Measurements from ENCODE around the gene NYAP2.

The NYAP2 gene

DNA sequence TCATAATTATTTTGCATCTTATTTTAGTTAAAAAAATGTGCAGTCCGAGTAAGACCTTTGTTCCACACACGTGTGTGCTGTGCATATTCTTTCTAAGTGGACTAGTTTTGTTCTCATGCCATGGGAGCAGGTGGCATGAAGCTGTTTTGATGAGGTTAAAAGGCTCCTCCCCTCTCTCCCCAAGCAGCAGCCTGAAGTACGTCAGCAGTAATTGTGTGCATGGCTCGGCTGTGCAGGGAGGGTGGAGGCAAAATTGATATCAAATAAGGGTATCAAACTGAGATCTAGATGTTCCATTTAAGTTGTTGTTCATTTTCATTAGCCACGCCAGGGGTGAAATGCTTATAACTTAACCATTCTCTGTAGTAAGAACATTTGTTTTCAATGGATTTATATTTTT is at the start of gene NYAP2:
Gene NYAP2, plus strand, starts transcription at position 207 of the 400 bp plus-strand sequence. CDS start 9,171 bp downstream, outside the sequence.
- Mint-ChIP-seq H3K4me1 (no peaks in the 10 kb centered on the region), H3K27me3 (peaks cover 50% of the 10 kb centered on the region), H3K27ac (ENCODE audit: low read depth) (no peak within 1 kb of the TSS), H3K36me3 (ENCODE audit: insufficient read depth) (no peaks in the 10 kb centered on the region), H3K9me3 (no peaks in the 10 kb centered on the region), H3K4me3 (no peak within 1 kb of the TSS)
- no peak for ATAC-seq (replicated peaks; ENCODE audit: extremely low read depth, poor library complexity, severe bottlenecking)
- no peak for DNase-seq (ENCODE audit: low spot score in 2 of 2)

DNA sequence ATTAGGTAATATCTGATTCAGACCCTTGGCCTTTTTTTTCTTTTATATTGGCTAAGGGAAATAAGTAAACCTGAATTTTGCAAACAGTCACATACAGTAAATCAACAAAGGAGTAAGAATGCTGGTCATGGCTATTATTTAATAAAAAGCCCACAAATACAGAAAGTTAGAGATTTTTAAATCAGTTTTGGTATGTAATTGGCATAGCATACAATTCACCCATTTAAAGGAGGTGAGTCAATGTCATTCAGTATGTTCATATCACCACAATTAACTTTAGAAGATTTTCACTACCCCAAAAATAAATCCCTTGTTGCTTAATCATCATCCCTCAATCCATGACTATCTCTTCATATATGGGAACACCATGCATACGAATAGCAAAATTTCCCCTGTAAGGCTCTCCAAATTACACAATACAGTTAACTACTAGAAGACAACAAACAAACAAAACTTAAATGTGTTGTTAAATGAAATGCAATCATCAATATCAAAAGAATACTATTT is 45.9 kb upstream of the NYAP2 start:
- no peak for ATAC-seq (replicated peaks; ENCODE audit: extremely low read depth, poor library complexity, severe bottlenecking)
- Mint-ChIP-seq H3K36me3 (ENCODE audit: insufficient read depth) (no peaks in the 10 kb centered on the region), H3K27ac (ENCODE audit: low read depth) (no peak overlapping the region), H3K4me3 (no peak overlapping the region), H3K9me3 (no peaks in the 10 kb centered on the region), H3K4me1 (no peaks in the 10 kb centered on the region), H3K27me3 (peaks cover 47% of the 10 kb centered on the region)
- no peak for DNase-seq (ENCODE audit: low spot score in 2 of 2)

GRCh38 chr2:225354281-225354774 is 45.2 kb upstream of the NYAP2 start:
- no peak overlapping the region for H3K4me3 Mint-ChIP-seq
- H3K36me3 Mint-ChIP-seq (ENCODE audit: insufficient read depth) = no peaks in the 10 kb centered on the region
- no peaks in the 10 kb centered on the region for H3K4me1 Mint-ChIP-seq
- H3K9me3 Mint-ChIP-seq = no peaks in the 10 kb centered on the region
- ATAC-seq (replicated peaks; ENCODE audit: extremely low read depth, poor library complexity, severe bottlenecking) (no peak), DNase-seq (ENCODE audit: low spot score in 2 of 2) (no peak)
- peaks cover 47% of the 10 kb centered on the region for H3K27me3 Mint-ChIP-seq
- no peak overlapping the region for H3K27ac Mint-ChIP-seq (ENCODE audit: low read depth)

DNA sequence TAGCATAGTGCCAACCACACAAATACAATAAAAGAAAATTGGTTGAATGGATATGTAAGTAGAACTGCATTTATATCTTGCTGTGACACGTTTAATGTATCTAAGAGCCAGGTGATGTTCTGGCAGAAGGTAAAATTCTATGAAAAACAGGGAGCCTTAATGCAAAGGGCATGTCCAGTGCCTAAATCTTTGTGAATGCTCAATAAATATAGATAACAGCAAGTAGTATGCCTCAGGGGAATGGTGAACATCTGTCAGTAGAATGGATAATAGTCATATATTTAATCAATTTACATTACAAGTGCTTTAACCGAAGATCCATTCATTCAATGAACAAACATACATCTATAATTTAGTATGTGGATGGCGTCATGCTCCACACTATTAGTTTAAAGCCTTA is 43.7 kb upstream of the NYAP2 start:
- H3K9me3 Mint-ChIP-seq = no peaks in the 10 kb centered on the region
- H3K27me3 Mint-ChIP-seq = peaks cover 51% of the 10 kb centered on the region
- DNase-seq (ENCODE audit: low spot score in 2 of 2) (no peak), ATAC-seq (replicated peaks; ENCODE audit: extremely low read depth, poor library complexity, severe bottlenecking) (no peak)
- H3K4me3 Mint-ChIP-seq = no peak overlapping the region
- H3K27ac Mint-ChIP-seq (ENCODE audit: low read depth) = no peak overlapping the region
- H3K4me1 Mint-ChIP-seq = no peaks in the 10 kb centered on the region
- no peaks in the 10 kb centered on the region for H3K36me3 Mint-ChIP-seq (ENCODE audit: insufficient read depth)

DNA sequence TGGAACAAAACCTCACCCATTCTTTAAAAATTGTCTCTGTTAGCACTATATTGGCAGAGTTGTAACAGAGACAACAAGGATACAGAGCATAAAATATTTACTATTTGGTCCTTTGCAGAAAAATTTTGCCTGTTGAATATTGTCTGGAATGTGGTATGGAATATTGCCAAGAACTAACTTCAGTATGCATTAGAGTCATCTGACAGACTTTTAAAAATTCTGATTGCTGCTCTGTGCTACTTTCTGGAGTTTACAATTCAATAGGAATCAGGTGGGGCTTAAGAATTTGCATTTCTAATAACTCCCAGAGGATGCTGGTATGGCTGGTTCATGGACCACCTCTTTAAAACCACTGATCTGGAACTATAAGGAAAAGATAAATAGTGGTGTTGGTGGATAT is 32.8 kb upstream of the NYAP2 start:
- H3K4me1 Mint-ChIP-seq = no peaks in the 10 kb centered on the region
- H3K9me3 Mint-ChIP-seq = no peaks in the 10 kb centered on the region
- peaks cover 30% of the 10 kb centered on the region for H3K27me3 Mint-ChIP-seq
- H3K36me3 Mint-ChIP-seq (ENCODE audit: insufficient read depth) = no peaks in the 10 kb centered on the region
- H3K4me3 Mint-ChIP-seq = no peak overlapping the region
- no peak overlapping the region for H3K27ac Mint-ChIP-seq (ENCODE audit: low read depth)
- DNase-seq (ENCODE audit: low spot score in 2 of 2) (no peak), ATAC-seq (replicated peaks; ENCODE audit: extremely low read depth, poor library complexity, severe bottlenecking) (no peak)

DNA sequence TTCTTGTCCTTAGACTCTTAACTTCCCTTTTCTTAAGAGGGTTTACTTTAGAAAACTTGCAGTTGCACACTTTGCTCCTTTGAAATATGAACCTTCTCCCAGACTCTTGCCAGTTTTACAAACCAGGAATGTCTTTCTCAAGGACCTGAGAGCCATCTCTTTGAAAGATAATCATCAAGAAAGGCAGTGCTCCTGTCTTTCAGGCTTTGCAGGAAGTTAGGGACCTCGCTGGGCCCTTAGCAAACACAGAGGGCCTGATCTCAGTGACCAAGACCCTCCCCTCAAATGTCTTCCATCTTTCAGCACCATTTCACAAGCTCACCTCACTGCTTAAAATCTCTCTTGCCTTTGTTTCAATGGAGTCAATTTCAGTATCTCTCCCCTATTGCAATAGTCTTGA is 32.0 kb upstream of the NYAP2 start:
- Mint-ChIP-seq H3K4me3 (no peak overlapping the region), H3K27me3 (peaks cover 35% of the 10 kb centered on the region), H3K4me1 (no peaks in the 10 kb centered on the region), H3K27ac (ENCODE audit: low read depth) (no peak overlapping the region), H3K9me3 (no peaks in the 10 kb centered on the region), H3K36me3 (ENCODE audit: insufficient read depth) (no peaks in the 10 kb centered on the region)
- DNase-seq (ENCODE audit: low spot score in 2 of 2) (no peak), ATAC-seq (replicated peaks; ENCODE audit: extremely low read depth, poor library complexity, severe bottlenecking) (no peak)

DNA sequence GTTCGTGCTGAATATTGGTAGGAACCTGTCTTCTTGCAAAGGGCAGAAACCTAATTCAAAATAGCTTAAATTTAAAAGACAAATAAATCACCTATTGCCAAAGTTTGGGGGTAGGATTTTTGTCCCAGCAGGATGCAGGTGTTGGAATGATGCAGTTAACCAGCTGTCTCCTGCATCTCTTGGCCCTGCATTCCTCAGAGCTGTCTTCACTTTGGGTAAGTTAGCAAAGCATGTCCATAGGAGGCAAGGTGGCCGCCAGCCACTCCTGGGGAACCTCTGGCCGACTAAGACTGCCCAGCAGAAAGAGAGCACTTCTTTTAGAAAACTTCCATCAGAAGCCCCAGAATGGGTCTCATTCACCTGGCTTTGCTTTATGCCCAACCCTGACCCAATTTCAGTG is 20.5 kb upstream of the NYAP2 start:
- H3K27me3 Mint-ChIP-seq = peaks cover 16% of the 10 kb centered on the region
- no peaks in the 10 kb centered on the region for H3K4me1 Mint-ChIP-seq
- H3K9me3 Mint-ChIP-seq = no peaks in the 10 kb centered on the region
- no peaks in the 10 kb centered on the region for H3K36me3 Mint-ChIP-seq (ENCODE audit: insufficient read depth)
- DNase-seq (ENCODE audit: low spot score in 2 of 2) (no peak), ATAC-seq (replicated peaks; ENCODE audit: extremely low read depth, poor library complexity, severe bottlenecking) (no peak)
- no peak overlapping the region for H3K27ac Mint-ChIP-seq (ENCODE audit: low read depth)
- no peak overlapping the region for H3K4me3 Mint-ChIP-seq

- ATAC-seq (replicated peaks; ENCODE audit: extremely low read depth, poor library complexity, severe bottlenecking) = no peak
- H3K27ac Mint-ChIP-seq (ENCODE audit: low read depth) = no peak overlapping the region
- H3K4me3 Mint-ChIP-seq = no peak overlapping the region
- H3K36me3 Mint-ChIP-seq (ENCODE audit: insufficient read depth) = no peaks in the 10 kb centered on the region
- no peak for DNase-seq (ENCODE audit: low spot score in 2 of 2)
- H3K27me3 Mint-ChIP-seq = peaks cover 9% of the 10 kb centered on the region
- no peaks in the 10 kb centered on the region for H3K4me1 Mint-ChIP-seq
- H3K9me3 Mint-ChIP-seq = no peaks in the 10 kb centered on the region
Measured at GRCh38 chr2:225379856-225380255, 19.7 kb upstream of the NYAP2 start.

- H3K4me1 Mint-ChIP-seq = no peaks in the 10 kb centered on the region
- H3K27ac Mint-ChIP-seq (ENCODE audit: low read depth) = no peak overlapping the region
- H3K27me3 Mint-ChIP-seq = peaks cover 12% of the 10 kb centered on the region
- no peaks in the 10 kb centered on the region for H3K9me3 Mint-ChIP-seq
- H3K4me3 Mint-ChIP-seq = no peak overlapping the region
- DNase-seq (ENCODE audit: low spot score in 2 of 2) = no peak
- ATAC-seq (replicated peaks; ENCODE audit: extremely low read depth, poor library complexity, severe bottlenecking) = no peak
- H3K36me3 Mint-ChIP-seq (ENCODE audit: insufficient read depth) = no peaks in the 10 kb centered on the region
Measured at GRCh38 chr2:225381609-225382008, 17.9 kb upstream of the NYAP2 start.

DNA sequence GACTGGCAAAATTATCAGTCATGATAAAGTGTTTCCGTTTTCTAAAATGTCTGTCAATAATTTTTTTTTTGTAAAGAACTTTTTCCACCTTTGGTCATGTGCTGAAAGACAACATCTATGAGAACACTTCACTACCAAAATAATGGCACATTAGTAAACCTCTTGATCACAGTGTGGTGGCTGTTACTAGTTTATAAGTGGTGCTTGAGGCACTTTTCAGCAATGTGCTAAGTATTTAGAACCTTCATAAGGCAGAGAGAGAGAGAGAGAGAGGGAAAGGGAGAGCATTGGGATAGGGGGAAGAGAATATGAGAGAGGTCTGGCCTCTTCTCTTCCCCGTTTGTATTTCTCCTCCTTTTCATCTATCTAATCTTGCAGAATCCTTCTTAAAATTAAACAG is 1.1 kb upstream of the NYAP2 start:
- H3K9me3 Mint-ChIP-seq = no peaks in the 10 kb centered on the region
- H3K4me3 Mint-ChIP-seq = no peak overlapping the region
- ATAC-seq (replicated peaks; ENCODE audit: extremely low read depth, poor library complexity, severe bottlenecking) (no peak), DNase-seq (ENCODE audit: low spot score in 2 of 2) (no peak)
- no peak overlapping the region for H3K27ac Mint-ChIP-seq (ENCODE audit: low read depth)
- peaks cover 42% of the 10 kb centered on the region for H3K27me3 Mint-ChIP-seq
- no peaks in the 10 kb centered on the region for H3K4me1 Mint-ChIP-seq
- no peaks in the 10 kb centered on the region for H3K36me3 Mint-ChIP-seq (ENCODE audit: insufficient read depth)

DNA sequence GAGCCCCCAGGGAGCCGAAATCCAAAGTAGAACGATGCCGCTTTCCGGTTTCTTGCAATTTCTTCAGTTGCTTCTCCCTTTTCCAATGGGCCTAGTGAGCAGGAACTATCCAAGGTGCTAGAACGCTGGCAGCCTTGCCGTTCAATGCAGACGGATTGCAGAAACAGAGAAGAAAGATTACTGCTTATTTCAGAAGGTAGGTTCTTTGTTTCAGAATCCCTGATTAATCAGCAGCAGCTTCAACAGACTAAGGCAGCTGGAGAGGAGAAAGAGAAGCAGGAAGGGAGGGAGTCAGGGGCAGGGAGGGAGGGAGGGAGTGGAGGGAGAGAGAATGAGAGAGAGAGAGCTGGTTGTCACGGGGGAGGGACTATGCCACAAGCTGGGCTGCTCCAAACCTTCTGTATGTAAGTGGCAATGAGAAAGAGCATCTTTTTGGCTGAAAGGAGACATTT is 576 bp downstream of the NYAP2 start:
- Mint-ChIP-seq H3K27me3 (peaks cover 56% of the 10 kb centered on the region), H3K36me3 (ENCODE audit: insufficient read depth) (no peaks in the 10 kb centered on the region), H3K9me3 (no peaks in the 10 kb centered on the region), H3K4me1 (no peaks in the 10 kb centered on the region), H3K4me3 (no peak overlapping the region), H3K27ac (ENCODE audit: low read depth) (no peak overlapping the region)
- no peak for DNase-seq (ENCODE audit: low spot score in 2 of 2)
- no peak for ATAC-seq (replicated peaks; ENCODE audit: extremely low read depth, poor library complexity, severe bottlenecking)

- no peak overlapping the region for H3K27ac Mint-ChIP-seq (ENCODE audit: low read depth)
- H3K9me3 Mint-ChIP-seq = no peaks in the 10 kb centered on the region
- H3K27me3 Mint-ChIP-seq = peaks cover 63% of the 10 kb centered on the region
- ATAC-seq (replicated peaks; ENCODE audit: extremely low read depth, poor library complexity, severe bottlenecking) = no peak
- no peak for DNase-seq (ENCODE audit: low spot score in 2 of 2)
- no peaks in the 10 kb centered on the region for H3K4me1 Mint-ChIP-seq
- no peak overlapping the region for H3K4me3 Mint-ChIP-seq
- H3K36me3 Mint-ChIP-seq (ENCODE audit: insufficient read depth) = no peaks in the 10 kb centered on the region
Measured at GRCh38 chr2:225400546-225401400, 1.3 kb downstream of the NYAP2 start.

DNA sequence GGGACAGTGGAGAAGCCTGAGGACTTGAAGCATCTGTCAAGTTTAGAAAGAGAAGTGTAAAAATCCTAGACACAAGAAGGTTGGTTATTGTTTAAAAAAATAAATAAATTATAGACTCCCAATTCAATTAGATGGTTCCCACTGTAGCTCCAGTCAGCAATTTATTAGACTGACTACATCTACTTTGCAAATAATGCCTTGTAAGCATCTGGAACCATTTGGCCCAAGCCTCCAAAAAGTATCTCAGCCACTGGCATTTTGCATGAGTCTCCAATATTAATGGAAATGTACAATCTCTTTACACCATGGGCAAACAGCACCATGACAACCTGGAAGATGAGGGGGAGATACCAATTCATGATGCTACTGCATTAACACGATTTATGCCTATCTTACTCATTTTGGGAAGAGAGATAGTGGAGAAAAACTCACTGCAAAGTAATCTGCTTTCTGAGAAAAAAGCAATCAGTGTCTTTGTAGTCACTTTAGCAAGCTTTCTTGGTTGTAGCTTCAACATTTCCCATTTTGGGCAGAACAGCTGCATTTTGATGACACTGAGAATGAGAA is 2.8 kb downstream of the NYAP2 start:
- ATAC-seq (replicated peaks; ENCODE audit: extremely low read depth, poor library complexity, severe bottlenecking) (no peak), DNase-seq (ENCODE audit: low spot score in 2 of 2) (no peak)
- Mint-ChIP-seq H3K9me3 (no peaks in the 10 kb centered on the region), H3K36me3 (ENCODE audit: insufficient read depth) (no peaks in the 10 kb centered on the region), H3K4me1 (no peaks in the 10 kb centered on the region), H3K27ac (ENCODE audit: low read depth) (no peak overlapping the region), H3K27me3 (peaks cover 51% of the 10 kb centered on the region), H3K4me3 (no peak overlapping the region)
